ENCODE measurements around the gene GNPTG. TPM values are rescaled to one million over a fixed set of nuclear protein-coding genes. Genes with fewer than 3 reads are reported as not detected.

GNPTG gene
- 68.6 and 69.3 TPM in 2 replicates for total RNA-seq

GRCh38 chr16:1351582-1352362 lies at the start of gene GNPTG, which contains the start of gene TSR3:
Gene GNPTG, plus strand, starts transcription at chr16:1351931. Its CDS starts 35 bp downstream, at chr16:1351966.
Gene TSR3, minus strand, starts transcription at chr16:1351878. Its CDS starts 74 bp downstream, at chr16:1351804.

GRCh38 chr16:1308977-1309885 lies 42.5 kb upstream of the GNPTG start, which contains the start of gene UBE2I:
Gene UBE2I, plus strand, starts transcription at chr16:1309636. Its CDS starts 4,395 bp downstream, at chr16:1314031.

DNA sequence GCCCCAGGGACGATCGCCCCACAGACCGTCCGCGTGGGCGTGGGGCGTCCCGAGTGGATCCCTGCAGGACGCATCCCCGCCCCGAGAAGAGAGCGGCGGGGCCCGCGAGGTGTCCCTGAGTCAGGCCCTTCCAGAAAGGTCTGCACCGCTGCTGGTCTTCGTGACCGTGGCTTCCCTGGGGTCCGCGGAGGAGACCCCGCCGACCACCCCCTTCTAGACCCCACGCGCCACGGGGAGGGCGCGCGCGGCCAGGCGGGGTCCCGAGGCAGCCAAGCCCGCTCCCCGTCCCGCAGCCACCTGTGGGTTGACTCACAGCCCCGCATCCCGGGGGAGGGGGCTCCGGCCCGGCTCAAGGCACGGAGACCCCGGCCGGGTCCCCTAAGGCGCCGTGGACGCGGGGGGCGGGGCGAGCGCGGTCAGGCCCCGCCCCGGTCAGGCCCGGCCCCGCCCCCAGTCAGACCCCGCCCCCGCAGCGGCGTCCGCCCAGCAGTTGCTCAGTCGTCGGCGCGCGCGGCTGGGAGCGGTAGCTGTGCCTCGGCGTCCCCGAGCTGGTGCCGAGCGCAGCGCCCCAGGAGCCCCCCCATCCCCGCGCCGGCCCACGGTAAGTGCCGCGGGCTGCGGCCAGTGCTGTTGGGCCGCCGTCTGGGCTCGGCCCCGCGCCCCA lies 18.4 kb upstream of the GNPTG start, which contains the start of gene BAIAP3:
Gene BAIAP3 (plus strand): TSS at position 497 of the 664 bp plus-strand sequence. CDS start 4,905 bp downstream, outside the sequence.

Other genes with a start within 250 kb of the GNPTG start
- gene CACNA1H, start 198.8 kb upstream of the GNPTG start, total RNA-seq: 1.6 and 3.3 TPM in 2 replicates
- 0.15 TPM in 1 of 2 replicates, not detected in the other for gene TPSG1, start 126.7 kb upstream of the GNPTG start, total RNA-seq
- not detected in 2 replicates for gene TPSB2, start 121.7 kb upstream of the GNPTG start, total RNA-seq
- gene TPSAB1, start 111.2 kb upstream of the GNPTG start, total RNA-seq: not detected in 2 replicates
- not detected in 2 replicates for gene TPSD1, start 95.9 kb upstream of the GNPTG start, total RNA-seq
- 66.5 and 79.5 TPM in 2 replicates for gene UBE2I, start 42.3 kb upstream of the GNPTG start, total RNA-seq
- 0.15 and 0.37 TPM in 2 replicates for gene BAIAP3, start 18.3 kb upstream of the GNPTG start, total RNA-seq
- 77.4 and 85.3 TPM in 2 replicates for gene TSR3, start 53 bp upstream of the GNPTG start, total RNA-seq
- 18.3 and 25.6 TPM in 2 replicates for gene UNKL, start 62.8 kb downstream of the GNPTG start, total RNA-seq
- gene UQCC4, start 68.8 kb downstream of the GNPTG start, total RNA-seq: 9.3 and 10.5 TPM in 2 replicates
- not detected in 2 replicates for gene PERCC1, start 79.1 kb downstream of the GNPTG start, total RNA-seq
- 0.39 TPM in 1 of 2 replicates, not detected in the other for gene CCDC154, start 92.6 kb downstream of the GNPTG start, total RNA-seq
- 44.9 and 50.0 TPM in 2 replicates for gene CLCN7, start 123.1 kb downstream of the GNPTG start, total RNA-seq
- 0.37 TPM in 1 of 2 replicates, not detected in the other for gene PTX4, start 137.0 kb downstream of the GNPTG start, total RNA-seq
- gene TELO2, start 141.4 kb downstream of the GNPTG start, total RNA-seq: 11.5 and 17.0 TPM in 2 replicates
- 16.8 and 20.5 TPM in 2 replicates for gene TMEM204, start 181.7 kb downstream of the GNPTG start, total RNA-seq

Data from cardiac ventricle fibroblast (primary cell).